Fibroblast of lung (primary cell): ENCODE data around the gene ZNF189. TPM values are rescaled to one million over a fixed set of nuclear protein-coding genes. Genes with fewer than 3 reads are reported as not detected.

Source experiments
- DNase-seq, 2 donors: peaks; one replicate each; pipeline versions ENCODE4 v3.0.0 to v3.0.0-alpha.2; 2010; ENCODE audit warnings: low read depth in 2 of 2
- H2AFZ ChIP-seq: 2 replicates; pipeline ENCODE4 v1.5.1; 2012; ENCODE audit warnings: low read length, control low read depth, inconsistent platforms
- H3K27ac ChIP-seq: 2 replicates; pipeline ENCODE4 v1.5.1; 2011; ENCODE audit warnings: low read length, control low read depth; ENCODE audit not compliant: insufficient read depth
- H3K27me3 ChIP-seq: 2 replicates; pipeline ENCODE4 v1.5.1; 2011; ENCODE audit warnings: mild to moderate bottlenecking, low read length; ENCODE audit not compliant: control insufficient read depth, insufficient read depth
- H3K36me3 ChIP-seq: 2 replicates; pipeline ENCODE4 v1.5.1; 2011; ENCODE audit warnings: low read length; ENCODE audit not compliant: control insufficient read depth, insufficient read depth
- H3K4me1 ChIP-seq: 2 replicates; pipeline ENCODE4 v1.5.1; 2011; ENCODE audit warnings: low read length; ENCODE audit not compliant: control insufficient read depth, insufficient read depth; ENCODE audit errors: extremely low read depth
- H3K4me2 ChIP-seq: 2 replicates; pipeline ENCODE4 v1.5.1; 2011; ENCODE audit warnings: low read length, control low read depth; ENCODE audit not compliant: insufficient read depth; ENCODE audit errors: extremely low read depth
- H3K4me3 ChIP-seq, 4 experiments: fragments of 200-600 bp in 1 of 4; sonication (generic) in 1 of 4; replicated peaks in 1 of 4; 2 replicates each; pipeline ENCODE4 v1.5.1; 2011 to 2016; ENCODE audit warnings: low read length in 4 of 4, low read depth in 3 of 4, mild to moderate bottlenecking in 3 of 4, control low read depth in 2 of 4, inconsistent platforms in 1 of 4, mixed read lengths in 1 of 4; ENCODE audit not compliant: insufficient read depth in 1 of 4; ENCODE audit errors: control extremely low read depth in 1 of 4
- H3K79me2 ChIP-seq: 2 replicates; pipeline ENCODE4 v1.5.1; 2012; ENCODE audit warnings: mild to moderate bottlenecking, low read length, inconsistent platforms; ENCODE audit not compliant: control insufficient read depth, insufficient read depth
- H3K9ac ChIP-seq: 2 replicates; pipeline ENCODE4 v1.5.1; 2011; ENCODE audit warnings: mild to moderate bottlenecking, low read length, control low read depth; ENCODE audit not compliant: insufficient read depth
- H3K9me3 ChIP-seq: 2 replicates; pipeline ENCODE4 v1.5.1; 2012; ENCODE audit warnings: low read depth, low read length; ENCODE audit not compliant: control insufficient read depth, insufficient read depth
- H4K20me1 ChIP-seq: 2 replicates; pipeline ENCODE4 v1.5.1; 2011; ENCODE audit warnings: low read length; ENCODE audit not compliant: control insufficient read depth, insufficient read depth; ENCODE audit errors: extremely low read depth
- CTCF ChIP-seq, 2 donors: IDR thresholded peaks in 1 of 2; conservative IDR thresholded peaks in 1 of 2; 1 replicate in 1 of 2; 2 replicates in 1 of 2; pipeline ENCODE4 v1.5.1; 2011 to 2012; ENCODE audit warnings: low read length in 2 of 2, control low read depth in 1 of 2, inconsistent platforms in 1 of 2, low read depth in 1 of 2, mild to moderate bottlenecking in 1 of 2
- EZH2 ChIP-seq: IDR thresholded peaks from 2 replicates; pipeline ENCODE4 v1.5.1; 2012; ENCODE audit warnings: low read length, control low read depth, mild to moderate bottlenecking; ENCODE audit errors: missing control alignments
- polyA plus RNA-seq, 2 donors: library from polyadenylated mRNA; depleted of rRNA in 1 of 2; stranded (reverse) in 1 of 2; unstranded in 1 of 2; fragments of >200 nt; gene quantifications; 2 replicates each; pipeline ENCODE4 v1.2.1, GENCODE V29; 2011 to 2012; ENCODE audit warnings: missing spikeins in 1 of 2
- total RNA-seq: library from RNA; depleted of rRNA; stranded (reverse); fragments of >200 nt; gene quantifications from 2 replicates; pipeline ENCODE4 v1.2.1, GENCODE V29; 2014

ZNF189 gene
- total and polyA plus RNA-seq, 2 donors (not counting 1 experiment from before 2014, with no cell fraction given) = 8.7 to 21.8 TPM

- TF ChIP-seq EZH2 = no peak
- Histone ChIP-seq H3K27me3 (no peaks in the 10 kb centered on the region), H4K20me1 (no peaks in the 10 kb centered on the region), H3K9ac (no peak overlapping the region), H3K27ac (no peak overlapping the region), H3K79me2 (no peaks in the 10 kb centered on the region), H3K36me3 (no peaks in the 10 kb centered on the region), H3K4me2 (no peak overlapping the region), H3K9me3 (no peaks in the 10 kb centered on the region), H2AFZ (no peak overlapping the region), H3K4me3 (no peak overlapping the region), H3K4me1 (no peaks in the 10 kb centered on the region)
- DNase-seq = no peak
Measured at GRCh38 chr9:101360647-101361046, 38.0 kb upstream of the ZNF189 start.

- H3K36me3 ChIP-seq = no peaks in the 10 kb centered on the region
- no peaks in the 10 kb centered on the region for H3K79me2 ChIP-seq
Measured at GRCh38 chr9:101362450-101362849, 36.2 kb upstream of the ZNF189 start.

GRCh38 chr9:101365181-101365580, 33.5 kb upstream of the ZNF189 start:
- no peaks in the 10 kb centered on the region for H3K9me3 ChIP-seq
- TF ChIP-seq EZH2 = no peak
- TF ChIP-seq CTCF (conservative IDR thresholded peaks at IDR 0.05 in 1 of 2, IDR thresholded peaks at IDR 0.05 in 1 of 2; ENCODE audit: low read depth in 1 of 2, low read length in 2 of 2) = no peak
- no peaks in the 10 kb centered on the region for H4K20me1 ChIP-seq
- H3K27me3 ChIP-seq = no peaks in the 10 kb centered on the region
- DNase-seq = peak; percentile 31 to 67
- H3K4me3 ChIP-seq = no peak overlapping the region
- H2AFZ ChIP-seq = no peak overlapping the region
- H3K79me2 ChIP-seq = no peaks in the 10 kb centered on the region
- no peak overlapping the region for H3K27ac ChIP-seq
- H3K4me2 ChIP-seq = no peak overlapping the region
- H3K36me3 ChIP-seq = no peaks in the 10 kb centered on the region
- no peak overlapping the region for H3K9ac ChIP-seq
- no peaks in the 10 kb centered on the region for H3K4me1 ChIP-seq

More at GRCh38 chr9:101362450-101362849, 36.2 kb upstream of the ZNF189 start:
- Histone ChIP-seq H2AFZ (no peak overlapping the region), H3K9ac (no peak overlapping the region), H3K27me3 (no peaks in the 10 kb centered on the region), H3K4me1 (no peaks in the 10 kb centered on the region), H3K4me2 (no peak overlapping the region), H4K20me1 (no peaks in the 10 kb centered on the region), H3K9me3 (no peaks in the 10 kb centered on the region), H3K27ac (no peak overlapping the region), H3K4me3 (no peak overlapping the region)
- no peak for DNase-seq
- no peak for TF ChIP-seq EZH2
- no peak for TF ChIP-seq CTCF (conservative IDR thresholded peaks at IDR 0.05 in 1 of 2, IDR thresholded peaks at IDR 0.05 in 1 of 2; ENCODE audit: low read depth in 1 of 2, low read length in 2 of 2)
